ENCODE measurements around the gene CEP170.
"Not testable (repeated sequence)": the region's sequence is repeated elsewhere in the genome, so short reads cannot be mapped to it uniquely, and the experiment has no call there.

Gene CEP170

GRCh38 chr1:243227622-243228021, 27.5 kb downstream of the CEP170 start:
- TF ChIP-seq CTCF (IDR thresholded peaks at IDR 0.05; ENCODE audit: insufficient read depth, low read depth, low read length, missing control alignments), result no peak
- DNase-seq (ENCODE audit: low read depth), result no peak
- no peak overlapping the region for H3K4me3 ChIP-seq (ENCODE audit: low read depth, low read length)

DNA sequence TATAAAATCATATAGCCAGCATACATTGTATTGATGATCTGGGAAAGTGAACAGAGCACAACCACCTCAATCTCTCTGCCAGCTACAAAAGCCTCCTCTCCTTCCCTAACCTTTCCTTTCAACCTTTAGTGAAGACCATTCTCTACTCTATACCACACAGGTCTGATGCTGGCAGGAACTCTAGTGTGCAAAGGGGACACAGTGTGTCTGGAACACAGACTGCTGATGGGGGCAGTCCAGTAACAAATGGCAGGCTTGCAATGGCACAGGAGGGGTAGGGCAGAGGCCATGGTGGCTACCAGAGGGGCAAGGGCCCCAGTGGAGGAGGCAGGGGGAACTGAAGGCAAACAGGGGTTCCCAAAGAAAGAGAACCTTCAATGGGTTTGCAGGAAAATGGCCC, 37.0 kb downstream of the CEP170 start:
- DNase-seq (ENCODE audit: low read depth), result no peak
- H3K4me3 ChIP-seq (ENCODE audit: low read depth, low read length), result no peak overlapping the region
- no peak for TF ChIP-seq CTCF (IDR thresholded peaks at IDR 0.05; ENCODE audit: insufficient read depth, low read depth, low read length, missing control alignments)

DNA sequence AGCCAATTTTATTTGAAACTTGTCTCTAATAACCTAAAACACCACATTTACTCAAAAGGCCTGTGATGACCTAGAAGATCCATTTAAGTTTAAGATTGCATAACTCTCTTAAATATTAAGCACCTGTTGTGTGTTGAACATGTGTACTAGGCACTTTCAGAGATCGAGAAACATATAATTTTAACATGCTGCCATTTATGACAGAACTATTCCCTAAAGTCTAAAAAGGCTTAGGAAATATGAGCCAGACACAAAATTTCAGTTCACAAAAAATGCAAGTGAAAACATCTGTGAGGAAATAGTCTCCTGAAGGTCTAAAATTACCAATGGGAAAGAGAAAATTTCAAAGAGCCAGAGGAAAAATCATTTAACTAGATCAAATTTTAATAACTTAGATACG, 37.7 kb downstream of the CEP170 start:
- no peak for TF ChIP-seq CTCF (IDR thresholded peaks at IDR 0.05; ENCODE audit: insufficient read depth, low read depth, low read length, missing control alignments)
- DNase-seq (ENCODE audit: low read depth), result no peak
- H3K4me3 ChIP-seq (ENCODE audit: low read depth, low read length), result no peak overlapping the region

DNA sequence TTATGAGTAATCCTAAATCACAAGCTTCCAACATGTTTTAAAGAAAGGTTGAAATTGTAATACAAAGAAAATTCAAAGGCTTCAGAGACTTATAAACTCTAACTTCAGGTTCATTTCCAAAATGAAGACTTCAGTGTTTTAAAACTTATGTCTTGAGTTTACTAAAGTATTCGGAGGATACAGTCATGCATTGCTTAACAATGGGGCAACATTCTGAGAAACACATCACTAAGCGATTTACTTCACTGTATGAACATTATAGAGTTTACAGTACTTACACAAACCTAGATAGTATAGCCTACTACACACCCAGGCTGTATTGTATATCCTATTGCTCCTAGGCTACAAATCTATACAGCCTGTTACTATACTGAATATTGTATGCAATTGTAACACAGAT, 38.3 kb downstream of the CEP170 start:
- no peak for TF ChIP-seq CTCF (IDR thresholded peaks at IDR 0.05; ENCODE audit: insufficient read depth, low read depth, low read length, missing control alignments)
- H3K4me3 ChIP-seq (ENCODE audit: low read depth, low read length), result no peak overlapping the region
- DNase-seq (ENCODE audit: low read depth), result no peak

DNA sequence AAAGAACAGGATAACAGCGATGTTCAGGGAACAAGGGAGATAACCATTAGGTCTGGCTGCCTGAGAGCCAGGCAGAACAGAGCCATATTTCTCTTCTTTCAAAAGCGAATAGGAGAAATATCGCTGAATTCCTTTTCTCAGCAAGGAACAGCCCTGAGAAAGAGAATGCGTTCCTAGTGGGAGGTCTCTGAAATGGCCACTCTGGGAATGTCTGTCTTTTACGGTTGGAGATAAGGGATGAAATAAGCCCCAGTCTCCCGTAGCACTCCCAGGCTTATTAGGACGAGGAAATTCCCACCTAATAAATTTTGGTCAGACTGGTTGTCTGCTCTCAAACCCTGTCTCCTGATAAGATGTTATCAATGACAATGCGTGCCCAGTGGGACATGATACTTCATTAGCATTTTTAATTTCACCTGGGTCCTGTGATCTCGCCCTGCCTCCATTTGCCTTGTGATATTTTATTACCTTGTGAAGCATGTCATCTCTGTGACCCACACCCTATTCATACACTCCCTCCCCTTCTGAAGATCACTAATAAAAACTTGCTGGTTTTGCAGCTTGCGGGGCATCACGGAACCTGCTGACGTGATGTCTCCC, 39.7 kb downstream of the CEP170 start:
- H3K4me3 ChIP-seq (ENCODE audit: low read depth, low read length); DNase-seq (ENCODE audit: low read depth): not testable (repeated sequence)

DNA sequence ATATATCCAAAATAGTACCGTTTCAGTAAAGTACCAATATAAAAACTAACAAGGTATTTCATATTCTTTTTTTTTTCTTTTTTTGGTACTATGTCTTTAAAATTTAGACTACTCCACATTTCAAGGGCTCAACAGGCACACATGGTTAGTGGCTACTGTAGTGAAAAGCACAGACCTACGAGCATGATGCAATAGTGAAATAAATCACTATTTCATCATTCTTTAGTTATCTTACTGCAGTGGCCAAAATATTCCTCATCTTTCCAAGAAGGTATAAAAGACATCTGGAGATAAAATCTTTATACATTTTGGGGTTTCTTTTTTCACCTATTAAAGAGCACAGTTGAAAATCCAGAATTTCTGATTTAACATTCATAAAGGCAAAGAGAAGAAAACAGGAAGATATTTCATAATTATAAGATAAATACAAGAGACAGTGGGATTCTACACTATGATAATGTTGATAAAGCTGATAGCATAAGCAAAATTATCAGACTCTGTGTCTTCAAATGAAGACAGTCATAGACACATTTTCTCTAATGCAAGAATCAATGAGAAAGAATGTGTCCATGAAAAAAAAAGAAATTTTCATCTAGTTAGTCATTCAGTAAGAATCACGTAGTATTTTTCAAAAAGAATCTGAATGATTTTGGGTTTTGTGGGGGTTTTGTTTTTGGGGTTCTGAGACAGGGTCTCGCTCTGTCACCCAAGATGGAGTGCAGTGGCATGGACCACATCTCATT, 41.9 kb downstream of the CEP170 start:
- DNase-seq (ENCODE audit: low read depth), result no peak
- no peak for TF ChIP-seq CTCF (IDR thresholded peaks at IDR 0.05; ENCODE audit: insufficient read depth, low read depth, low read length, missing control alignments)
- H3K4me3 ChIP-seq (ENCODE audit: low read depth, low read length), result no peak overlapping the region

- DNase-seq (ENCODE audit: low read depth); H3K4me3 ChIP-seq (ENCODE audit: low read depth, low read length): not testable (repeated sequence)
Measured at GRCh38 chr1:243211984-243212383, 43.1 kb downstream of the CEP170 start.

DNA sequence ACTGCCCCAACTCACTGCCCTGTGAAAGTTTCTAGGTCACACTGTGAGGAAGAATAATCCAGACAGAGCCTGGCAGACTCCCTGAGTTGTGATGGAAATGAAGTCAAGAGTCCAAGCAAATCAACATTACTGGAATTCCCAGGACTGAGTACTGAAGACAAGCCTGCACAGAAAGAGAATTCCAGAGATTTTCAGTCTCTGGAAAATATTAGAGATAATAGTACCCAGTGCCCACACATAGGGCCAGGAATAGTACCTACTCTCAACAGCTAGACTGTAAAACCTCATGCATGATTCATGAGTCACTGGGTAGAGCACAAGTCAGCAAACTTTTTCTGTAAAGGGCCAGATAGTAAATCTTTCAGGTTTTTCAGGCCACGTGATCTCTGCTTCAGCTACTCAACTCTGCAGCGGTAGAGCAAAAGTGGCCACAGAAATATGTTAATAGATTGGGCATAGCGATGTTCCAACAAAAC, 50.0 kb downstream of the CEP170 start:
- not testable (repeated sequence) for DNase-seq (ENCODE audit: low read depth); H3K4me3 ChIP-seq (ENCODE audit: low read depth, low read length)

- DNase-seq (ENCODE audit: low read depth); H3K4me3 ChIP-seq (ENCODE audit: low read depth, low read length): not testable (repeated sequence)
Measured at GRCh38 chr1:243204336-243204735, 50.7 kb downstream of the CEP170 start.

DNA sequence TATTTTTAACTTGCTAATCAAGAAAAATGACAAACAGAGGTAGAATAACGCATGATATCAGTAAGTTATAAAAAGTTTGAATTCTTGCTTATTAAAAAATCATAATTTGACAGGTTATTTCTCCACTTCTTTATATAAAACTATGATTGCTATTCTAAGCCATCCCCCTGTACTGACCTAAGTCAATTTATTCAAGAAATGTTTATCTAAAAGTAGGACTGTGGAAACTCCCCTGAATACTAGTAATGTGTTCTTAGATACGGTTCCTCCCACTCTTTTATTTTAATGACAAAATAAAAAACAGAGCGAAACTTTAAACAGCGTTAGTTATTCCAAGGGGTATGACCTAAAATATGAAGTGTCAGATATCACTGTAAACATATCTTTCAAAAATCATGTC, 51.9 kb downstream of the CEP170 start:
- not testable (repeated sequence) for DNase-seq (ENCODE audit: low read depth); H3K4me3 ChIP-seq (ENCODE audit: low read depth, low read length)

DNA sequence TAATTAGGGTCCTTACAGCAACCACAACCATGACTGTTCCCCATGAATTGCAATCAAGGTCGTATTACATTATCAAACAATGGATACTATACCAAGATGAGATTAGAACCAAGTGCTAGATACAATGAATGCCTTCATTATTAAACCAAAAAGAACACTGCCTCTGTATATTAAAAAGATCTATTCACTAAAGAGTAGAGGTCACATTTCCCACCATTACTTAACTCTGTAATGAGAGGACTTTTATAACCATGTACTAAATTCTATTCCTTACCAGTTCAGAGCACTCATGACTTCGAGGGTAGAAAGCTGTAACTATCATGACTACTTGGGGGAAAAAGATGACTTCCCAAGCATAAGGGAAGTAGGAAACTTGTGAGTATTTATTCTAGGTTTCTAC, 53.8 kb downstream of the CEP170 start:
- DNase-seq (ENCODE audit: low read depth), result not testable (repeated sequence)

DNA sequence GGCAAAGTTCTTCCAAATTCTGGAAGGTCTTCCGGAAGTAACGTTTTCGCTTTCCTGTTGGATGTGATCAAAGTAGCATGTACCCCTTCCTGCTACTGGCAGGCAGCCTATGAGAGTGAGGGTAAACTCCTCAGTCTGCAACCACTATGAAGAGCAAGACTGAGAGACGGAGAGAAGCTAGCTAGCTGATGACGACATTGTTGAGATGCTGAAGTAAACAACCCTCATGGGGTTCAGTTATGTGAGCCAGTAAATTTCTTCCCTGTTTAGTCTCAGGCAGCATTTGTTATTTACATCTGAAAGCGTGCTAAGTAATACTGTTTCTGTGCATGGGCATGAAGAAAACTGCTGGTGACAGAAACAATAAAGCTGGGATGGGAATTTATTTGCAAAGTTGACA, 57.6 kb downstream of the CEP170 start:
- DNase-seq (ENCODE audit: low read depth); H3K4me3 ChIP-seq (ENCODE audit: low read depth, low read length): not testable (repeated sequence)

More for the DNA sequence above, 53.8 kb downstream of the CEP170 start:
- H3K4me3 ChIP-seq (ENCODE audit: low read depth, low read length), result not testable (repeated sequence)

- DNase-seq (ENCODE audit: low read depth); H3K4me3 ChIP-seq (ENCODE audit: low read depth, low read length): not testable (repeated sequence)
Measured at GRCh38 chr1:243193330-243193729, 61.8 kb downstream of the CEP170 start.

Data from GM12865 (cell line).